Measurements from ENCODE around the gene PCNX1. TPM values are rescaled to one million over a fixed set of nuclear protein-coding genes. Genes with fewer than 3 reads are reported as not detected.
A peak's percentile ranks its signal among the peaks of the same experiment; 100 is the strongest.
"Not testable (repeated sequence)": the region's sequence is repeated elsewhere in the genome, so short reads cannot be mapped to it uniquely, and the experiment has no call there.

PCNX1 gene
- 10 to 100 TPM; 31.0 to 44.1 TPM for total RNA-seq
- long read RNA-seq, partial matches to known transcripts, result 10 of 11 reads
- long read RNA-seq, other reads (novel, unspliced or antisense), result 1 of 11 reads

GRCh38 chr14:70907176-70907995 is at the start of gene PCNX1:
TSS of gene PCNX1 (plus strand) at chr14:70907459. CDS start at chr14:70907851, 392 bp downstream.
- DNase-seq, result peak; percentile 90
- ATAC-seq, result peak; percentile 86 to 91
- intact Hi-C loops (cut with DNase I), result loop anchor here (5.0 to 10.0 kb wide), 3 partner anchors 50 to 65 kb away; no protein-coding TSS in a partner anchor

GRCh38 chr14:70857496-70857890 is 49.8 kb upstream of the PCNX1 start:
- DNase-seq (no peak), ATAC-seq (no peak)
- intact Hi-C loops (cut with DNase I), result no loop called here

- intact Hi-C loops (cut with DNase I), result no loop called here
- DNase-seq (no peak), ATAC-seq (no peak)
These were observed 48.6 kb upstream of the PCNX1 start for GRCh38 chr14:70858641-70859040.

- ATAC-seq; DNase-seq; intact Hi-C loops (cut with DNase I): not testable (repeated sequence)
These were observed 40.3 kb upstream of the PCNX1 start for GRCh38 chr14:70866992-70867391.

- ATAC-seq, result no peak
- DNase-seq, result no peak
- intact Hi-C loops (cut with DNase I), result no loop called here
These were observed 36.3 kb upstream of the PCNX1 start for GRCh38 chr14:70871001-70871400.

- ATAC-seq (no peak), DNase-seq (no peak)
- intact Hi-C loops (cut with DNase I), result no loop called here
These were observed 35.2 kb upstream of the PCNX1 start for GRCh38 chr14:70871863-70872677.

- intact Hi-C loops (cut with DNase I), result no loop called here
- DNase-seq, result no peak
- ATAC-seq, result no peak
These were observed 34.6 kb upstream of the PCNX1 start for GRCh38 chr14:70872678-70873020.

GRCh38 chr14:70873627-70874026 is 33.6 kb upstream of the PCNX1 start:
- intact Hi-C loops (cut with DNase I), result no loop called here
- ATAC-seq (no peak), DNase-seq (no peak)

- ATAC-seq; intact Hi-C loops (cut with DNase I); DNase-seq: not testable (repeated sequence)
These were observed 31.3 kb upstream of the PCNX1 start for GRCh38 chr14:70875811-70876460.

GRCh38 chr14:70879448-70879847 is 27.8 kb upstream of the PCNX1 start:
- DNase-seq, result no peak
- no peak for ATAC-seq
- intact Hi-C loops (cut with DNase I), result no loop called here

- intact Hi-C loops (cut with DNase I); DNase-seq: not testable (repeated sequence)
These were observed 26.4 kb upstream of the PCNX1 start for GRCh38 chr14:70880888-70881287.

GRCh38 chr14:70881549-70882177 is 25.6 kb upstream of the PCNX1 start:
- DNase-seq (no peak), ATAC-seq (no peak)
- intact Hi-C loops (cut with DNase I), result no loop called here

More at GRCh38 chr14:70880888-70881287, 26.4 kb upstream of the PCNX1 start:
- ATAC-seq, result not testable (repeated sequence)

- ATAC-seq (peak; percentile 23 to 53), DNase-seq (no peak)
- intact Hi-C loops (cut with DNase I), result no loop called here
These were observed 24.3 kb upstream of the PCNX1 start for GRCh38 chr14:70882776-70883492.

- ATAC-seq (no peak), DNase-seq (no peak)
- intact Hi-C loops (cut with DNase I), result no loop called here
These were observed 22.5 kb upstream of the PCNX1 start for GRCh38 chr14:70884595-70885342.

- intact Hi-C loops (cut with DNase I), result no loop called here
- no peak for DNase-seq
- ATAC-seq, result no peak
These were observed 21.8 kb upstream of the PCNX1 start for GRCh38 chr14:70885343-70886022.

GRCh38 chr14:70886421-70887206 is 20.6 kb upstream of the PCNX1 start:
- intact Hi-C loops (cut with DNase I), result no loop called here
- ATAC-seq (peak; percentile 10 to 12), DNase-seq (no peak)
